T-helper 9 cell (primary cell): ENCODE data around the gene RASIP1.
"Not testable (repeated sequence)": the region's sequence is repeated elsewhere in the genome, so short reads cannot be mapped to it uniquely, and the experiment has no call there.

Source experiments
- DNase-seq: peaks from one replicate; pipeline ENCODE4 v3.0.0-alpha.2; 2020
- total RNA-seq, 2 donors: gene quantifications; one replicate each; lab custom pipeline; 2026; lab: John Stamatoyannopoulos, UW

Gene RASIP1, protein sequence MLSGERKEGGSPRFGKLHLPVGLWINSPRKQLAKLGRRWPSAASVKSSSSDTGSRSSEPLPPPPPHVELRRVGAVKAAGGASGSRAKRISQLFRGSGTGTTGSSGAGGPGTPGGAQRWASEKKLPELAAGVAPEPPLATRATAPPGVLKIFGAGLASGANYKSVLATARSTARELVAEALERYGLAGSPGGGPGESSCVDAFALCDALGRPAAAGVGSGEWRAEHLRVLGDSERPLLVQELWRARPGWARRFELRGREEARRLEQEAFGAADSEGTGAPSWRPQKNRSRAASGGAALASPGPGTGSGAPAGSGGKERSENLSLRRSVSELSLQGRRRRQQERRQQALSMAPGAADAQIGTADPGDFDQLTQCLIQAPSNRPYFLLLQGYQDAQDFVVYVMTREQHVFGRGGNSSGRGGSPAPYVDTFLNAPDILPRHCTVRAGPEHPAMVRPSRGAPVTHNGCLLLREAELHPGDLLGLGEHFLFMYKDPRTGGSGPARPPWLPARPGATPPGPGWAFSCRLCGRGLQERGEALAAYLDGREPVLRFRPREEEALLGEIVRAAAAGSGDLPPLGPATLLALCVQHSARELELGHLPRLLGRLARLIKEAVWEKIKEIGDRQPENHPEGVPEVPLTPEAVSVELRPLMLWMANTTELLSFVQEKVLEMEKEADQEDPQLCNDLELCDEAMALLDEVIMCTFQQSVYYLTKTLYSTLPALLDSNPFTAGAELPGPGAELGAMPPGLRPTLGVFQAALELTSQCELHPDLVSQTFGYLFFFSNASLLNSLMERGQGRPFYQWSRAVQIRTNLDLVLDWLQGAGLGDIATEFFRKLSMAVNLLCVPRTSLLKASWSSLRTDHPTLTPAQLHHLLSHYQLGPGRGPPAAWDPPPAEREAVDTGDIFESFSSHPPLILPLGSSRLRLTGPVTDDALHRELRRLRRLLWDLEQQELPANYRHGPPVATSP
- 0 to 3.1 reads per million in 2 donors for total RNA-seq

DNA sequence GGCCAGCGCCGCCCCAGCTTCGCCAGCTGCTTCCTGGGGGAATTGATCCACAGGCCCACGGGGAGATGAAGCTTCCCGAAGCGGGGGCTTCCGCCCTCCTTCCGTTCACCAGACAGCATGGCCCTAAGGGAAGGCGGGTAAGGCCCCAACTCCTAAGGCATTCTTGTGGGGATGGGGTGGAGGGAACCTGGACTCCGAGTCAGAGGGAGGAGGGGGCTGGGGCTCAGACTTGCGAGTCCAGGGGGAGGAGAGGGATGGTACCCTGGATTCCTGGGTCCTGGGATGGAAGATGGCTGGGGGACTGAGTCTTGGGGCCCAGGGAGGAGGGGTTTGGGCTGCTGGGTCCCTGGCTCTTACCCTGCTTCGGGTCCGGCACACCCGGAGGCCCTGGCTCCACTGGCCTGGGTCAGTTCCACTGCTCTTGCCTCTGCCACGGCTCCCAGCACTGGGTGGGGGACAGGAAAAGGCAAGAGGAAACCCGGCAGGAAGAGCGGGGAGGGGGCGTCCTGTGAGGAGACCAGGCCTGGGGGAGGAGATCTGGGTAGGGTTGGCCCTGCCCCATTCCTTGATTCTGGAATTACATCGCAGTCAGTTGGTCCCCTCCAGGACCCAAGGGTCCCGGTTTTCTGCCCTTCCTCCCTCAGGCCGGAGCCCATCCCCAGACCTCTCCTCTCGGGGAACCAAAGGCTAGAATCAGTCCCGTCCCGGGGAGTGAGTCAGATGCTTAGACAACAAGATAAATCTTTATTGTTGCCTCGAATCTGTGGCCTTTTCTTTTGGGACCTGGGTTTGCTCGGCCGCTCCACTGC, at the start of gene RASIP1:
TSS of gene RASIP1 (minus strand) at position 447 of the 809 bp plus-strand sequence. CDS start at position 119, 328 bp downstream.
- DNase-seq, result no peak

DNA sequence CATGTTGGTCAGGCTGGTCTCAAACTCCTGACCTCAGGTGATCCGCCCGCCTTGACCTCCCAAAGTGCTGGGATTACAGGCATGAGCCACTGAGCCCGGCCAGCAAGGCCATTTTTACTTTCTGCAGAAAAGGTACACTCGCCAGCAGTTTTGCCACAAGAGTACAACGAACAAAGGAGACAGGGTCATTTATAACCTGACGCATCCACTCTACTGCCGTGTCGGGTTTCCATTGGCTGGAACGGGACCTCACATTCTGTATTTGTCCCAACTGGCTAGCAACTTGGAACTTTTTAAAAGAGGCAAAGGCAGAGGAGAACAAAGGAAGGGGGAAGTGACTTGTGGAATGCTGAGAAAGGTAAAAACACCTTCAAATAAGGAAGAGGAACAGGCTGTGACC, 46.9 kb upstream of the RASIP1 start:
- not testable (repeated sequence) for DNase-seq

DNA sequence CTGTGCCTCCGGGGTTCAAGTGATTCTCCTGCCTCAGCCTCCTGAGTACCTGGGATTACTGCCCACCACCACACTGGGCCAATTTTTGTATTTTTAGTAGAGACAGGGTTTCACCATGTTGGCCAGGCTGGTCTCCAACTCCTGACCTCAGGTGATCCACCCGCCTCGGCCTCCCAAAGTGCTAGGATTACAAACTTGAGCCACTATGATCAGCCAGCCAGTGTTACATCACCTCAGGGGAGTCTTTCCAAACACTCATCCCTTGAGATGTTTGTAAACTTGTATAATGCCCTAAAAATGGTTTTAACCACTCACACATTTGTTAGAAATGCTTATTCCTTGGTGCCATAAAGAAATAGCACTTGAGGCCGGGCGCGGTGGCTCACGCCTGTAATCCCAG, 46.0 kb upstream of the RASIP1 start:
- DNase-seq, result not testable (repeated sequence)

DNA sequence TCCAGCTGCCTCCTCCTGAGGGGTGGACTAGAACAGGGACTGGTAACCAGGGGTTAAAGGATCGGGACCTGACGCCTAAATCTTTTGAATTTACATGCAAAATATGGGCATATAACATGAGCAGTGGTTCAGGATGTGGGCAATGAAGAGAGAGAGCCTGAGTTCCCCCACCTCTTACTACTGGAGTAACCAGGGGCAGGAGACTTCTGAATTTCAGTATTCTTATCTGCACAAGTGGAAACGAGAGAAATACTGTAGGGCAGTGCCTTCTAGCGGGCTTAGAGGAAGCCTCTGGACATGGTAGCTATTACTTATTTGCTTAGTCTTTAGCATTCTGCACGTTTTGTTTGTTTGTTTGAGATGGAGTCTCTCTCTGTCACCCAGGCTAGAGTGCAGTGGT, 44.1 kb upstream of the RASIP1 start:
- DNase-seq, result no peak

DNA sequence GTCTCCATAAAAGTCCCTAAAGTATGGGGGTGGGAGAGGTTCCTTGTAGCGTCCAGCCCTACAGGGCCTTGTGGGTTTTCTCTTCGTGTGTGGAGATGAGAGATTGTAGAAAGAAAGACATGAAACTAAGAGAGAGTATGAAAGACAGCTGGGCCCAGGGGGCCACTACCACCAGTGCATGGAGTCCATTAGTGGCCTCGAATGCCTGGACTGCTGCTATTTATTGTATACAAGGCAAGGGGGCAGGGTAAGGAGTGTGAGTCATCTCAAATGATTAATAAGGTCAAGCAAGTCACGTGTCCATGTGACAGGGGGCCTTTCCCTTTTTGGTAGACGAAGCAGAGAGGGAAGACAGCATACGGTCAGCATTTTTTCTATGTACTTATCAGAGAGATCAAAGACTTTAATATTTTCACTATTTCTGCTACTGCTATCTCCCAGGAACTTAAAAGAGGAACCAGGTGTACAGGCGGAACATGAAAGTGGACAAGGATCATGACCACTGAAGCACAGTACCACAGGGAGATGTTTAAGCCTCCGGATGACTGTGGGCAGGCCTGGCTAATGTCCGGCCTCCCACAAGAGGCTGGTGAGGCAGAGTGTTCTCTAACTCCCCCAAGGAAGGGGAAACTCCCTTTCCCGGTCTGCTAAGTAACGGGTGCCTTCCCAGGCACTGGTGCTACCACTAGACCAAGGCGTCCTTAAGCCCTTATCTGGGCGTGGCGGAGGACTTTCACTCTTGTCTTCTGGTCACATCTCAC, 40.4 kb upstream of the RASIP1 start:
- DNase-seq, result no peak

DNA sequence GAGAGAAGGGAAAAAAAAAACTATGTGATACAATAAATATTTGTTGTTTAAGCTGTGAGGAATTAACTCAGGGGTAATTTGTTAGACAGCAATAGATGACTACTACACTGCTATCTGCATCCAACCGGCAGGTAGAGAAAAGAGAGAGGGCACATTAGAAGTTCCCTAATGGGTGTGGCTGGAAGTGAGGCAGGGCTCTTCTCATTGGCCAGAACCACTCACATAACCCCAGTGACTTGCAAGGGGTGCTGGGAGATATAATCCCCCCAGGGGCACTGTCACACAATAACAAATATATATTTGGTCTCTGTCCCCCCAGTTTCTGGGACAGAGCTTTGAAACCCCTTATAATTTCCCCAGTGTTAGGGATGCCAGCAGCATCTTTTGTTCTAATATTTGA, 39.2 kb upstream of the RASIP1 start:
- no peak for DNase-seq

DNA sequence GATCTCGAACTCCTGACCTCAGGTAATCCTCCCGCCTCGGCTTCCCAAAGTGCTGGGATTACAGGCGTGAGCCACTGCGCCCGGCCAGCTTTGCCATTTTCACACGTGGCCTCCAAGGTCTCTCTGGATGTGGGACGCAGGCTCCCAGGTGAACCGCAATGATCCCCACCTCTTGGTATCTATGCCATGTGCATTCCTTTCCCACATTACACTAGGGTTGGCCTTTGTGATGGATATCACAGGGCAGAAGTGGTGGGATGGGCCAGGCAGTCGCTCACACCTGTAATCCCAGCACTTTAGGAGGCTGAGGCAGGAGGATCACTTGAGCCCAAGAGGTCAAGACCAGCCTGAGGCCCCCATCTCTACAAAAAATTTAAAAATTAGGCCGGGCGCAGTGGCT, 37.3 kb upstream of the RASIP1 start:
- no peak for DNase-seq

DNA sequence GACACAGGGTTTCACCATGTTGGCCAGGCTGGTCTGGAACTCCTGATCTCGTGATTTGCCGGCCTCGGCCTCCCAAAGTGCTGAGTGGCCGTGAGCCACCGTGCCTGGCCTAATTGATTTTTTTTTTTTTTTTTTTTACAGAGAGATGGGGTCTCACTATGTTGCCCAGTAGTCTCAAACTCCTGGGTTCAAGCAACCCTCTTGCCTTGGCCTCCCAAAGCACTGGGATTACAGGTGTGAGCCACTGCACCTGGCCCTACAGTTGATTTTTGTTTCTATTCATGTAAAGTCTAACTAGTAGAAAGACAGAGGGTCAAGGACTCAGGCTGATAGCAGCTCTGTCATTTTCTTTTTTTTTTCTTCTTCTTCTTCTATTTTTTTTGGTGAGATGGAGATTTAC, 36.7 kb upstream of the RASIP1 start:
- no peak for DNase-seq

DNA sequence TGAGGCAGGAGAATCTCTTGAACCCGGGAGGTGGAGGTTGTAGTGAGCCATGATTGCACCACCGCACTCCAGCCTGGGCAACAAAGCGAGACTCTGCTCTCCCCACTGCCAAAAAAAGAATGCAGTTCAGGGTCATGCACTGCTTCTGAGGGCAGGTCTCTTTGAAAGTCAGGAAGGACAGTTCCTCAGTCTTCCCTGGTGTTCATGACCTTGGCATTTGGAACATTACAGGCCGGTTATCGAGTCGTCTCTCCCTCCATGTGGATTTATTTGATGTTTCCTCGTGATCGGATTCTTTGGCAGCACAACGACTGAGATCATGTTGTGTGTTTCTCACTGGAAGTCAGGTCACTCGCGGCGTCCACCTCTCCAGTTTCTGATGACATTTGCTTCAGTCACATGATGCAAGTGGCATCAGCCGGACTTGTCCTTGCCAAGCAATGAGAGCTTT, 32.1 kb upstream of the RASIP1 start:
- DNase-seq, result no peak

DNA sequence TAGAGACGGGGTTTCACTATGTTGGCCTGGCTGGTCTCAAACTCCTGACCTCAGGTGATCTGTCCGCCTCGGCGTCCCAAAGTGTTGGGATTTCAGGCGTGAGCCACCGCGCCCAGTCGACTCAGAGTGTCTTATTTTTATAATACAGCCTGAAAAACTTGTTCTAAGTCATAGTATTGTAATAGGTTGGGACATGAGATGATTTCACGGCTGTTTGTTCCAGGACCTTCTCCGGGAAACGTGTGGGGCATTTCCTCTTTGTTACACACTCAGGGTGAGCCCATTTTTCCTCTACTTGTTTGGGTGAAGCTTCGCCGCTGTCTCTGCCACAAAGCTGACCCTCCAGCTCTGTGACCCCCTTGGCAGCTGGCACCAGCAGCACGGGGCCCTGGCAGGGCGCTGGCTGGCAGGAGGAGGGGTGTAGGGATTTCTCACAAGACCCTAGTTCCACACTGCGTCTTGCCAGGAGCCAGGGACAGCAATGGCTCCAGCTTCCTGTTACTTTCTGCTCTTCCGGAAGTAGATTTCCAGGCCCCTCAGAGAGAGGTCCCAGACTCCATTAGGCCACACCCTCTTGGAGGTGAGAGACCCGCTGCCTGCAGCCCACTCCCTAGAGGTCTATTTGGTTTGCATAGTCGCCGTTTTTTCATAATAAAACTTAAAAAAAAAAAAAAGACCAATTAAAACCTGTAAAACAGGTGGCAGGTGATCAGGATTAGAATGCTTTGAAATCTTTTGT, 30.5 kb upstream of the RASIP1 start:
- no peak for DNase-seq

DNA sequence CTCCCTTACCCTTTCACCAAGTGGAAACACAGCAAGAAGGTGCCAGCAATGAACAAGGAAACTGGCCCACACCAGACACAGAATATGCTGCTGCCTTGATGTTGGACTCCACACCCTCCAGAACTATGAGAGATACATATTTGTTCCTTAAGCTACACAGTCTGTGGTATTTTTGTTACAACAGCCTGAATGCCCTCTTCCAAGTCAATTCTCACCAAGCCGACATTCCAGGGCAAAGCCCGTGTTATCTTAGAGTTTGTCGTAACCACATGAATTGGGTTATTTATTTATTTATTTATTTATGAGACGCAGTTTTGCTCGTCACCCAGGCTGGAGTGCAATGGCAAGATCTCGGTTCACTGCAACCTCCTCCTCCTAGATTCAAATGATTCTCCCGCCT, 29.9 kb upstream of the RASIP1 start:
- DNase-seq, result no peak

DNA sequence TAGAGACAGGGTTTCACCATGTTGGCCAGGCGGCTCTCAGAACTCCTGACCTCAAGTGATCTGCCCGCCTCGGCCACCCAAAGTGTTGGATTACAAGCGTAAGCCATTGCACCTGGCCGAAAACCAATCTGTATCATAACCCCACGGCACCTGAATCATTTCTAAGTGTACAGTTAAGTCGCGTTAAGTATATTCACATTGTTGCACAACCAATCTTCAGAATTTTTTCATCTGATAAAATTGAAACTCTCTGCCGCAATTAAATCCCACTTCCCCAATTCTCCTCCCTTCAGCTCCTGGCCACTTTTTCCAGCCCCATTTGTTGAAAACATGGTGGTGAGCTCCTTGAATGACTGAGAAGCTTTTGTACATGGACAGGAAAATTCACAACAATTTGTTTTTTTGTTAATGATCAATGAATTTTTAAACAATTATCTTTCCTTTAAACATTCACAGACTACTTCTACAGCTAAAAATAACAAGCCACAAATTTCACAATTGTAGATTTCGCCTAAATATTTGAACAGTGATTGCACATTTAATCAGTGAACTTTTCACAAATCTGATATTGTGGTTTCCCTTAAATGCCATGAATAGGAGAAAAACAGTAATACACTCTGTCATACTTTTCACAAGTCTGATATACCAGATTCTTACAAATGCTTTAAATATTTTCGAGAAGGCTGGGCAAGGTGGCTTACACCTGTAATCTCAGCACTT, 28.7 kb upstream of the RASIP1 start:
- DNase-seq, result no peak

DNA sequence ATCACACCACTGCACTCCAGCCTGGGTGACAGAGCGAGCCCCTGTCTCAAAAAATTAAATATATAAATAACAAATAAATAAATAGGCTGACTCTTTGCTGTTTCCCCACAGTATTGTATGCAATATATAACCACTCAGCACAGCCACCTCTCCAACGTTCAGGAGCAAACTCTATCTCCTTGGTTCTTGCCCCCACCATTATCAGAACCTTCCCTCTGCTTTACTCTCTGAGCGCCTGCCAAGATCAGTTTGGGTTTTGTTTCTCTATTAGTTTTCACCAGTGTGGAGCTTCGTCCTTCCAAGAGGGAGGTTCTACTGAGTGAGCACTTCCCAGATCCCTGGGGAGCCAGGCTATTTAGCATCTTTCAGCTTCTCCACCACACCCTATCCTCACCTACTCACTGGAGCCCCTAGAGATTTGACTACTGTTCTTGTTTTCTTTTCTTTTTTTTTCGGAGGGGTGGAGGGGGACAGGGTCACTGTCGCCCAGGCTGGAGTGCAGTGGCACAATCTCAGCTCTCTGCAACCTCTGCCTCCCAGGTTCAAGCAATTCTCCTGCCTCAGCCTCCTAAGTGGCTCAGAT, 27.9 kb upstream of the RASIP1 start:
- DNase-seq, result not testable (repeated sequence)

DNA sequence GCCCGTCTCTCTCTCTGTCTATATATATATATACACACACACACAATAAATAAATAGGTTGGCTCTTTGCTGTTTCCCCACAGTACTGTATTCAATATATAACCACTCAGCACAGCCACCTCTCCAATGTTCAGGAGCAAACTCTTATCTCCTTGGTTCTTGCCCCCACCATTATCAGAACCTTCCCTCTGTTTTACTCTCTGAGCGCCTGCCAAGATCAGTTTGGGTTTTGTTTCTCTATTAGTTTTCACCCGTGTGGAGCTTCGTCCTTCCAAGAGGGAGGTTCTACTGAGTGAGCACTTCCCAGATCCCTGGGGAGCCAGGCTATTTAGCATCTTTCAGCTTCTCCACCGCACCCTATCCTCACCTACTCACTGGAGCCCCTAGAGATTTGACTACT, 25.4 kb upstream of the RASIP1 start:
- not testable (repeated sequence) for DNase-seq

DNA sequence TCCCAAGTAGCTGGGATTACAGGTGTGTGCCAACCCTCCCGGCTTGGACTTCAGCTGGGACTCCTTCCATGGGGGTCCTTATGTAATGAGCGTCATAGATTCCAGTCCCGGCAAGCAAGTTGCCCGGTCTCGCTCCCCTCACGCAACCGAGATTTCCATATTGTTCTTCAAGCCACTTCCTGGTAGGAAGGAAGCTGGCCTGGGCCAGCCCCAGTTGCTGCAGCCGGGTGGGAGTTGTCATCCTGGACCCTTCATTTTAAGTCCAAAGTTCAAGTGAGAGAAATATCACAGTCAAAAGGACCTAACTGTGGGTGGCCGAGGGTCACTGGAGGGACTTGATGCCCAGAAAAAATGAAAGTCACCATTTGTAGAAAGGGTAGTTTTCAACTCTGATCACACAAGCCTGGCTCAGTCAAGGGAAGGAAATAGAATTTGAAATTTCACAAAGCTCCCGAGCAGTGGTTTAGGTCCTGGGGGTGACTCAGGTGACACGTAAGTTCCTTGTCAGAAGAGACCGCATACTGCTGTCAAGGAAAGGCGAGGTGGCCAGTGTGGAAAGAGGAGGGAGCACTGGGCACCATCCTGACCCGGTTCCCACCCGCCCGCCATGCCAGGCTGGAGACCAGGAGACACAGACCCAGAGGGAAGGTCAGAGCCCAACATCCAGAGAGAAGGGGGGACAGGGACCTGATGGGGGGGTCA, 20.2 kb upstream of the RASIP1 start:
- DNase-seq, result no peak

DNA sequence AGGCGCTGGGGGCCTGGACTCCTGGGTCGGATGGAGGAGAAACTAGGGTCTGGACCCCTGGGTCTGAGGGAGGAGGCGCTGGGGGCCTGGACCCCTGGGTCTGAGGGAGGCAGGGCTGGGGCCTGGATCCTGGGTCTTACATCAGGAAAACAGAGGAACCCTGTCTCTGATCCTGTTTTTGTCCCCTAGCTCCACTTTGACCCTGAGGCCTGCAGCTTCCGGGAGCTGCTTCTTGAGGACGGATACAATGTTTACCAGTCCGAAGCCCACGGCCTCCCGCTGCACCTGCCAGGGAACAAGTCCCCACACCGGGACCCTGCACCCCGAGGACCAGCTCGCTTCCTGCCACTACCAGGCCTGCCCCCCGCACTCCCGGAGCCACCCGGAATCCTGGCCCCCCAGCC, 17.3 kb upstream of the RASIP1 start:
- no peak for DNase-seq

DNA sequence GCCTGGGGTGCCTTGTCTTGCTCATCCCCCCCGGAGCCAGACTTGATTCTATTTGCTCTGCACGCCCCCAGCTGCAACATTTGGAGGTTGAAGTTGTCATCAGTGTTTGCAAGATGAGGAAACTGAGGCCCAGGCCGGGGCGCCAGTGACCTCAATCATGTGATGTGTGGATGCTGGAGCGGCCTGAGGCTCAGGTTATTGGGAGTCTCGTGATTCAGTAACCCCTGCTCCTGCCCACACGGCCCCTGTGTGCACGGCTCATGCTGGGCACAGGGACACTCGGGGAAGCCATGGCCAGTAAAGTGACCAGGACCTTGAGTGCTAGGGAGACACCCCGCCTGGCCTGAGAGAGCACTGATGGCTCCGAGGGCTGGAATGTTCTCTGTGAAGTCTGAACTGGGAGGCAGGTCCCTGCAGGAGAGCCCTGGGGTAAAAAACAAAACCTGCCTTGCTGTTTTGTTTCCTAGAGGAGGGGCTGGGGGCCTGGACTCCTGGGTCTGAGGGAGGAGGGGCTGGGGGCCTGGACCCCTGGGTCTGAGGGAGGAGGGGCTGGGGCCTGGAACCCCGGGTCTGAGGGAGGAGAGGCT, 16.8 kb upstream of the RASIP1 start:
- no peak for DNase-seq

DNA sequence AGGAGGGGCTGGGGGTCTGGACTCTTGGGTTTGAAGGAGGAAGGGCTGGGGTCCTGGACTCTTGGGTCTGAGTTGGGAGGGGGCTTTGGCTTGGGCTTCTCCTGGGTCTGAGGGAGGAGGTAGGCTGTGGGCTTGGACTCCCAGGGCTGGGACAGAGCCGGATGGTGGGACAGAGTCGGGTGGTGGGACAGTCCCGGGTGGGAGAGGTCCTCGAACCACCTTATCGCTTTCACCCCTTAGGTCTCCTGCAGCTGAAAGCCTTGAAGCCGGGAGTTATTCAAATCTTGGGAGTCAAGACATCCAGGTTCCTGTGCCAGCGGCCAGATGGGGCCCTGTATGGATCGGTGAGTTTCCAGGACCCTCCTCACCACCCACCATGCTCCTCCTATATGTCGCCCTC, 16.3 kb upstream of the RASIP1 start:
- DNase-seq, result no peak

DNA sequence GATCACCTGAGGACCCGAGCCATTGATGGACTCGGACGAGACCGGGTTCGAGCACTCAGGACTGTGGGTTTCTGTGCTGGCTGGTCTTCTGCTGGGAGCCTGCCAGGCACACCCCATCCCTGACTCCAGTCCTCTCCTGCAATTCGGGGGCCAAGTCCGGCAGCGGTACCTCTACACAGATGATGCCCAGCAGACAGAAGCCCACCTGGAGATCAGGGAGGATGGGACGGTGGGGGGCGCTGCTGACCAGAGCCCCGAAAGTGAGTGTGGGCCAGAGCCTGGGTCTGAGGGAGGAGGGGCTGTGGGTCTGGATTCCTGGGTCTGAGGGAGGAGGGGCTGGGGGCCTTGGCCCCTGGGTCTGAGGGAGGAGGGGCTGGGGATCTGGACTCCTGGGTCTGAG, 15.8 kb upstream of the RASIP1 start:
- no peak for DNase-seq
